GM12864 (cell line): ENCODE measurements around the gene TPO.
"Not testable (repeated sequence)": the region's sequence is repeated elsewhere in the genome, so short reads cannot be mapped to it uniquely, and the experiment has no call there.

Experiments used
- DNase-seq: peaks from one replicate; pipeline ENCODE4 v3.0.0-alpha.2; 2011; ENCODE audit warnings: low read depth
- H3K4me3 ChIP-seq: 2 replicates; pipeline ENCODE4 v1.5.1; 2011; ENCODE audit warnings: mild to moderate bottlenecking, low read depth, low read length, control low read depth
- TF ChIP-seq, protein P1 (sequence below): IDR thresholded peaks from 2 replicates; pipeline ENCODE4 v1.5.1; 2011; ENCODE audit warnings: low read depth, mild to moderate bottlenecking, moderate library complexity, low read length, control low read depth, inconsistent platforms; ENCODE audit errors: missing control alignments

The TPO gene

DNA sequence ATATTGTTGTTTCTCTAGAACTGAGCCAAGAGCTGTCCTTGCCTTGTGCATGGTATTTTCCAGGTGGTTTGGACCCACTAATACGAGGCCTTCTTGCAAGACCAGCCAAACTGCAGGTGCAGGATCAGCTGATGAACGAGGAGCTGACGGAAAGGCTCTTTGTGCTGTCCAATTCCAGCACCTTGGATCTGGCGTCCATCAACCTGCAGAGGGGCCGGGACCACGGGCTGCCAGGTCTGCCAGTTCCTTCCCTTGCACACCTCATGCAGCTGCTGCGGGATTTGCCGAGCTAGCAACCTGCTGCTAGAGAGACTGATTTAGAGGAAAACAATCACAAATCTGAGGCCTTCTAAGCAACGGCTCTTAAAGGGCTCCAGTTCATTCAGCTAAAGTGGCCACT is 74.5 kb downstream of the TPO start:
- TF ChIP-seq, protein P1, sequence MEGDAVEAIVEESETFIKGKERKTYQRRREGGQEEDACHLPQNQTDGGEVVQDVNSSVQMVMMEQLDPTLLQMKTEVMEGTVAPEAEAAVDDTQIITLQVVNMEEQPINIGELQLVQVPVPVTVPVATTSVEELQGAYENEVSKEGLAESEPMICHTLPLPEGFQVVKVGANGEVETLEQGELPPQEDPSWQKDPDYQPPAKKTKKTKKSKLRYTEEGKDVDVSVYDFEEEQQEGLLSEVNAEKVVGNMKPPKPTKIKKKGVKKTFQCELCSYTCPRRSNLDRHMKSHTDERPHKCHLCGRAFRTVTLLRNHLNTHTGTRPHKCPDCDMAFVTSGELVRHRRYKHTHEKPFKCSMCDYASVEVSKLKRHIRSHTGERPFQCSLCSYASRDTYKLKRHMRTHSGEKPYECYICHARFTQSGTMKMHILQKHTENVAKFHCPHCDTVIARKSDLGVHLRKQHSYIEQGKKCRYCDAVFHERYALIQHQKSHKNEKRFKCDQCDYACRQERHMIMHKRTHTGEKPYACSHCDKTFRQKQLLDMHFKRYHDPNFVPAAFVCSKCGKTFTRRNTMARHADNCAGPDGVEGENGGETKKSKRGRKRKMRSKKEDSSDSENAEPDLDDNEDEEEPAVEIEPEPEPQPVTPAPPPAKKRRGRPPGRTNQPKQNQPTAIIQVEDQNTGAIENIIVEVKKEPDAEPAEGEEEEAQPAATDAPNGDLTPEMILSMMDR = no peak
- no peak overlapping the region for H3K4me3 ChIP-seq
- no peak for DNase-seq

GRCh38 chr2:1488181-1488671 is 75.0 kb downstream of the TPO start:
- H3K4me3 ChIP-seq = no peak overlapping the region
- no peak for DNase-seq
- TF ChIP-seq, protein P1 = no peak

GRCh38 chr2:1488851-1489250 is 75.6 kb downstream of the TPO start:
- no peak for DNase-seq
- H3K4me3 ChIP-seq = no peak overlapping the region
- TF ChIP-seq, protein P1 = no peak

- DNase-seq = no peak
- TF ChIP-seq, protein P1 = no peak
- H3K4me3 ChIP-seq = no peak overlapping the region
These were observed 76.2 kb downstream of the TPO start for GRCh38 chr2:1489486-1489885.

DNA sequence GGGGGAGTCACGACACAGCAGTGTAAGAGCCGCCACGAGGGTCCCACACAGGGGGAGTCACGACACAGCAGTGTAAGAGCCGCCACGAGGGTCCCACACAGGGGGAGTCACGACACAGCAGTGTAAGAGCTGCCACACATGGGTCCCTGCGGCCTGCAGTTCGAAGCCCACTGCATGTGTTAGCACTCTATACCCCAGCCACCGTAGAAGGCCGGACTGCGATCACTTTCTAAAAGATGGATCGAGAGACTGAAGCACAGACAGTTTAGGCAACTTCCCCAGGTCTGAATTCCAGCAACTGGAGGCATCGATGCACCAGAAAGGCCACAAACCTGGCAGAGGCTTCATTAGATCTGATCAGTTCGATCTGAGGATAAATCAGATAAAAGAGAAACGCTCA is 77.1 kb downstream of the TPO start:
- H3K4me3 ChIP-seq, DNase-seq: not testable (repeated sequence)

- no peak overlapping the region for H3K4me3 ChIP-seq
- TF ChIP-seq, protein P1 = no peak
- DNase-seq = no peak
These were observed 78.5 kb downstream of the TPO start for GRCh38 chr2:1491751-1492150.

GRCh38 chr2:1492231-1492630 is 79.0 kb downstream of the TPO start:
- not testable (repeated sequence) for H3K4me3 ChIP-seq, DNase-seq

DNA sequence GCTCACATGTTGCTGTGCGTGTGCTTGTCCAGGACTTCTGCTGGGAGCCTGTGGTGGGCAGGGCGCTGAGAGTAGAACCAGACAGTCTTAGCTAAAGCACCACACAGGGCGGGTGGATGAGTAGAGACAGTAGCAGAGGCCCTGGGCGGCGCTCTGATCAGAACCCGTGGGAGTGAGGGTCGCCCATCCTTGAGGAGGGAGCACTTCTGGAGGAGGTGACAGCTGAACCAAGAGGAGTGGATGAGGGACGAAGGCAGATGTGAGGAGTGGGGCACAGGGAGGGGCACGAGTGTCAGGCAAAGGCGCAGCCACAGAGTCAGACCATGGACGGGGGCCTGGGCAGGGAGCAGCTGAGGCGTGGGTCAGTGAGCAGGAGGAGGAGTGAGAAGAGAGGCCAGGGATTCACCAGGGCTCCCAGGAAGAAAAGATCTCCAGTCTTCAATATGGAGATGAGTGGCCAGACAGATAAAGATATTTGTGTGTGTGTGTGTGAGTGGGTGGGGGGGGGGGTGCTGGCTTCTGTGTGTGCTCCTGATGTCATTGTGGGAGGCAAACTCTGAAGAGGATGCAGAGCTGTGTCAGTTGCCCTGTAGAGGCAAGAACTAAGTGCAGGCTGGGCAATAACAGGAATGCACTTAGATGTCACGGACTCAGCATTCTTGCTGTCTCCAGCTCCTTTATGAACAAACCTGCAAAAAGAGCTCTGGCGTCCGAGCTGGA is 79.6 kb downstream of the TPO start:
- no peak for DNase-seq
- TF ChIP-seq, protein P1 = no peak
- no peak overlapping the region for H3K4me3 ChIP-seq
